Measurements from ENCODE around the gene VNN1. TPM values are rescaled to one million over a fixed set of nuclear protein-coding genes. Genes with fewer than 3 reads are reported as not detected.
"Not testable (repeated sequence)": the region's sequence is repeated elsewhere in the genome, so short reads cannot be mapped to it uniquely, and the experiment has no call there.

The VNN1 gene
- total RNA-seq, 1 donor from 2014 or later, result 0.07 TPM

- H3K9me3 Mint-ChIP-seq (ENCODE audit: unreplicated experiment), result no peaks in the 10 kb centered on the region
- no peaks in the 10 kb centered on the region for H3K27me3 Mint-ChIP-seq (ENCODE audit: low read depth, unreplicated experiment)
- TF ChIP-seq EZH2 (IDR thresholded peaks at IDR 0.05; ENCODE audit: insufficient read depth, low read length), result no peak
- peaks cover 3% of the 10 kb centered on the region for H3K27me3 ChIP-seq (ENCODE audit: insufficient read depth, low read length)
- no peak overlapping the region for H3K9ac ChIP-seq (ENCODE audit: low read length)
- peak overlapping the region; percentile 22 for H3K27ac Mint-ChIP-seq (ENCODE audit: unreplicated experiment)
- no peaks in the 10 kb centered on the region for H3K36me3 Mint-ChIP-seq (ENCODE audit: low read depth, unreplicated experiment)
- no peak overlapping the region for H3K4me2 ChIP-seq (ENCODE audit: low read length)
- no peaks in the 10 kb centered on the region for H3K9me3 ChIP-seq (ENCODE audit: insufficient read depth, low read depth, low read length)
- H3K79me2 ChIP-seq (ENCODE audit: insufficient read depth, low read length), result no peaks in the 10 kb centered on the region
- H3K36me3 ChIP-seq (ENCODE audit: insufficient read depth, low read length), result no peaks in the 10 kb centered on the region
- no peak overlapping the region for H3K4me3 Mint-ChIP-seq (ENCODE audit: unreplicated experiment)
- peaks cover 23% of the 10 kb centered on the region for H3K4me1 Mint-ChIP-seq (ENCODE audit: low read depth, unreplicated experiment)
- DNase-seq (ENCODE audit: low read depth) (no peak), FAIRE-seq (no peak)
- H3K4me3 ChIP-seq (ENCODE audit: insufficient read depth, low read depth, low read length), result no peak overlapping the region
- H3K27ac ChIP-seq (ENCODE audit: low read depth, low read length), result no peak overlapping the region
- no peak overlapping the region for H2AFZ ChIP-seq (ENCODE audit: low read depth, low read length)
- H3K4me1 ChIP-seq (ENCODE audit: insufficient read depth, low read length), result no peaks in the 10 kb centered on the region
- no peaks in the 10 kb centered on the region for H4K20me1 ChIP-seq (ENCODE audit: insufficient read depth, low read length)
Observed at GRCh38 chr6:132685009-132685408, 28.8 kb downstream of the VNN1 start.

- DNase-seq (ENCODE audit: low read depth) (no peak), FAIRE-seq (no peak)
- no peak overlapping the region for H3K27ac ChIP-seq (ENCODE audit: low read depth, low read length)
- H3K4me2 ChIP-seq (ENCODE audit: low read length), result no peak overlapping the region
- H2AFZ ChIP-seq (ENCODE audit: low read depth, low read length), result no peak overlapping the region
- no peak overlapping the region for H3K4me3 ChIP-seq (ENCODE audit: insufficient read depth, low read depth, low read length)
- H3K9me3 ChIP-seq (ENCODE audit: insufficient read depth, low read depth, low read length), result no peaks in the 10 kb centered on the region
- Mint-ChIP-seq H3K4me3 (ENCODE audit: unreplicated experiment) (no peak overlapping the region), H3K36me3 (ENCODE audit: low read depth, unreplicated experiment) (no peaks in the 10 kb centered on the region), H3K27ac (ENCODE audit: unreplicated experiment) (peak overlapping the region; percentile 91), H3K9me3 (ENCODE audit: unreplicated experiment) (no peaks in the 10 kb centered on the region), H3K4me1 (ENCODE audit: low read depth, unreplicated experiment) (peaks cover 23% of the 10 kb centered on the region), H3K27me3 (ENCODE audit: low read depth, unreplicated experiment) (no peaks in the 10 kb centered on the region)
- H3K36me3 ChIP-seq (ENCODE audit: insufficient read depth, low read length), result no peaks in the 10 kb centered on the region
- no peaks in the 10 kb centered on the region for H3K79me2 ChIP-seq (ENCODE audit: insufficient read depth, low read length)
- no peaks in the 10 kb centered on the region for H3K27me3 ChIP-seq (ENCODE audit: insufficient read depth, low read length)
- H3K9ac ChIP-seq (ENCODE audit: low read length), result no peak overlapping the region
- H3K4me1 ChIP-seq (ENCODE audit: insufficient read depth, low read length), result no peaks in the 10 kb centered on the region
- no peaks in the 10 kb centered on the region for H4K20me1 ChIP-seq (ENCODE audit: insufficient read depth, low read length)
- TF ChIP-seq EZH2 (IDR thresholded peaks at IDR 0.05; ENCODE audit: insufficient read depth, low read length) (no peak), CTCF (IDR thresholded peaks at IDR 0.05; ENCODE audit: insufficient read depth, low read depth, low read length) (no peak)
Observed at GRCh38 chr6:132684272-132684671, 29.6 kb downstream of the VNN1 start.

GRCh38 chr6:132683543-132683942, 30.3 kb downstream of the VNN1 start:
- no peaks in the 10 kb centered on the region for H3K4me1 ChIP-seq (ENCODE audit: insufficient read depth, low read length)
- H3K79me2 ChIP-seq (ENCODE audit: insufficient read depth, low read length), result no peaks in the 10 kb centered on the region
- no peak overlapping the region for H3K27ac ChIP-seq (ENCODE audit: low read depth, low read length)
- no peak overlapping the region for H3K4me3 ChIP-seq (ENCODE audit: insufficient read depth, low read depth, low read length)
- no peak for TF ChIP-seq EZH2 (IDR thresholded peaks at IDR 0.05; ENCODE audit: insufficient read depth, low read length)
- no peak for TF ChIP-seq CTCF (IDR thresholded peaks at IDR 0.05; ENCODE audit: insufficient read depth, low read depth, low read length)
- no peak for FAIRE-seq
- Mint-ChIP-seq H3K27ac (ENCODE audit: unreplicated experiment) (peak overlapping the region; percentile 91), H3K27me3 (ENCODE audit: low read depth, unreplicated experiment) (no peaks in the 10 kb centered on the region), H3K4me3 (ENCODE audit: unreplicated experiment) (no peak overlapping the region), H3K36me3 (ENCODE audit: low read depth, unreplicated experiment) (no peaks in the 10 kb centered on the region), H3K4me1 (ENCODE audit: low read depth, unreplicated experiment) (peaks cover 25% of the 10 kb centered on the region), H3K9me3 (ENCODE audit: unreplicated experiment) (no peaks in the 10 kb centered on the region)
- no peak overlapping the region for H3K9ac ChIP-seq (ENCODE audit: low read length)
- no peaks in the 10 kb centered on the region for H4K20me1 ChIP-seq (ENCODE audit: insufficient read depth, low read length)
- no peaks in the 10 kb centered on the region for H3K36me3 ChIP-seq (ENCODE audit: insufficient read depth, low read length)
- H3K4me2 ChIP-seq (ENCODE audit: low read length), result peak overlapping the region; percentile 6
- peak; percentile 91 for DNase-seq (ENCODE audit: low read depth)
- no peaks in the 10 kb centered on the region for H3K9me3 ChIP-seq (ENCODE audit: insufficient read depth, low read depth, low read length)
- peak overlapping the region; percentile 7 for H2AFZ ChIP-seq (ENCODE audit: low read depth, low read length)
- H3K27me3 ChIP-seq (ENCODE audit: insufficient read depth, low read length), result no peaks in the 10 kb centered on the region

- H3K9me3 Mint-ChIP-seq (ENCODE audit: unreplicated experiment); FAIRE-seq; H2AFZ ChIP-seq (ENCODE audit: low read depth, low read length); H3K9me3 ChIP-seq (ENCODE audit: insufficient read depth, low read depth, low read length); H3K9ac ChIP-seq (ENCODE audit: low read length); H3K27me3 Mint-ChIP-seq (ENCODE audit: low read depth, unreplicated experiment); H3K79me2 ChIP-seq (ENCODE audit: insufficient read depth, low read length); H3K36me3 ChIP-seq (ENCODE audit: insufficient read depth, low read length); H3K27me3 ChIP-seq (ENCODE audit: insufficient read depth, low read length); H3K27ac ChIP-seq (ENCODE audit: low read depth, low read length); H3K4me2 ChIP-seq (ENCODE audit: low read length); H3K4me3 Mint-ChIP-seq (ENCODE audit: unreplicated experiment); H3K36me3 Mint-ChIP-seq (ENCODE audit: low read depth, unreplicated experiment); H3K27ac Mint-ChIP-seq (ENCODE audit: unreplicated experiment); H3K4me1 ChIP-seq (ENCODE audit: insufficient read depth, low read length); H4K20me1 ChIP-seq (ENCODE audit: insufficient read depth, low read length); H3K4me3 ChIP-seq (ENCODE audit: insufficient read depth, low read depth, low read length): not testable (repeated sequence)
- peak; percentile 48 for DNase-seq (ENCODE audit: low read depth)
- peaks cover 10% of the 10 kb centered on the region for H3K4me1 Mint-ChIP-seq (ENCODE audit: low read depth, unreplicated experiment)
Observed at GRCh38 chr6:132679094-132679493, 34.8 kb downstream of the VNN1 start.
